ENCODE results near the gene KRT85.
"Not testable (repeated sequence)": the region's sequence is repeated elsewhere in the genome, so short reads cannot be mapped to it uniquely, and the experiment has no call there.

Gene KRT85

DNA sequence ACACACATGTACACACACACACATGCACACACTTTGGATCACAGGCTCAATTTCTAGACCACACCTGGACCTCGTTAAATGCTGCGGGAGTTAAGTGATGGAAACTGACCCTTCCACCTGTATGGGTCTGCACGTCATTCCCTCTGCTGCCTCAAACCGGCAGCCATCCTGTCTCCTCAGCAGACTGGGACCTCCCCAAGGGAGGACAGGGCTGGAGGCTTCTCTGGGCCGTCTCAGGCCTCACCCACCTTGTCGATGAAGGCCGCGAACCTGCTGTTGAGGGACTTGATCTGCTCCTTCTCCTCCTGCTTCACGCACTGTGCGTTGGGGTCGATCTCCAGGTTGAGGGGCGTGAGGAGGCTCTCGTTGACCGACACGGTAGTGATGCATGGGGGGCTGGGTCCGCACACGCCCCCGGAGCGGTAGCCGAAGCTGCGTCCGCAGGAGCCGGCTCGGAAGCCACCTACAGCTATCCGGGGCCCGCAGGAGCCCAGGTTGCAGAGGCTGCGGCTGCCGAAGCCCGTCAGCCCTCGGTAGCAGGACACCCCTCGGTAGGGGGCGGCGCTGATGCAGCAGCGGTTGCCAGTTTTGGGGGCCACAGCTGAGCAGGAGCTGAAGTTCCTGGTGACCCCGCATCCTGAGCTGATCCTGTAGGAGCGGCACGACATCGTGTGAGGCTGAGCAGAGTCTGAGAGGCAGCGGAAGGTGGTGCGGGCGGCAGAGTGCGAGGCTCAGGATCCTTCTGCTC is at the start of gene KRT85:
Gene KRT85, minus strand, starts transcription at position 744 of the 748 bp plus-strand sequence. Its CDS starts 76 bp downstream, at position 668.
- no peak for TF ChIP-seq ZNF274 (IDR thresholded peaks at IDR 0.05; ENCODE audit: low read depth, low read length)
- no peak within 1 kb of the TSS for H3K4me3 ChIP-seq (ENCODE audit: low read length)

GRCh38 chr12:52416795-52417194 is 49.5 kb upstream of the KRT85 start:
- H3K4me3 ChIP-seq (ENCODE audit: low read length): no peak overlapping the region
- no peak for TF ChIP-seq ZNF274 (IDR thresholded peaks at IDR 0.05; ENCODE audit: low read depth, low read length)

DNA sequence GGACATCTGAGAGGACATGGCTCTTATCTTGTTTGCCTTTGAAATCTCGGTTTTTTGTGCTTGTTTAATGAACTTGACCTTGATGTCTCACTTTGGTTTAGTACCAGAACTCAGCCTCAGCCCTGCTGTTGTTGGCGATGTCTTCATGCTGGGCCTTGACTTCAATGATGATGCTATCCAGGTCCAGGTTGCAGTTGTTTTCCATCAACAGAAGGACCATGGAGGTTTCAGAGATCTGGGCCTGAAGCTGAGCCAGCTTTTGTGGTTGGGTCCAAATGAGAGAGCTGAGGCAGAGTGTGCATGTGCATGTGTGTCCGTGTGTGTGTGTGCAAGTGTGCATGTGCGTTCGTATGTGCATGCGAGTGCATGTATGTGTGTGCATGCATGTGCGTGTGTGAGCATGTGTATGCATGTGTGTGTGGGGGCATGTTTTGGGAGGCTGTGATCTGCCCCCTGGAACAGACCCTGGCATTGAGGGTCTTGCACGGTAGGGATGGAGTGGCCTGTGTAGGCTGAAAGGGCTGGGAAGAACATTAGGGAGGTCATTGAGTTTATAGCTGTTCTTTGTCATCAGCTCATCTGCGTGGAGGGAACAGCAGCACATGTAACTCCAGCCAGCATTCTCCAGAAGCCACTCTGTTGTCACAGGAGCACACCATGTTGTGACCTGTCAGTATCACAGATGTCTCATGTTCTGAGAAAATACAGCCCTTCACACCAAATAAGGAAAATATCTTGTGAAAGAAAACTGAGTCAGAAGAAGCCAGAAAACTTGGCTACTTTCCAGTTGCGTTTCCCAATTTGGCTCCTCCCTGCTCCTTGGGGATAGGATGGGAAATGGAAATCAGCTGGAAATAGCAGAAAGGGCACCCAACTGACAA is 48.8 kb upstream of the KRT85 start:
- no peak overlapping the region for H3K4me3 ChIP-seq (ENCODE audit: low read length)
- no peak for TF ChIP-seq ZNF274 (IDR thresholded peaks at IDR 0.05; ENCODE audit: low read depth, low read length)

GRCh38 chr12:52414936-52415335 is 47.7 kb upstream of the KRT85 start:
- H3K4me3 ChIP-seq (ENCODE audit: low read length): no peak overlapping the region
- TF ChIP-seq ZNF274 (IDR thresholded peaks at IDR 0.05; ENCODE audit: low read depth, low read length): no peak

GRCh38 chr12:52413782-52414345 is 46.6 kb upstream of the KRT85 start:
- no peak for TF ChIP-seq ZNF274 (IDR thresholded peaks at IDR 0.05; ENCODE audit: low read depth, low read length)
- no peak overlapping the region for H3K4me3 ChIP-seq (ENCODE audit: low read length)

GRCh38 chr12:52413202-52413601 is 45.9 kb upstream of the KRT85 start:
- no peak for TF ChIP-seq ZNF274 (IDR thresholded peaks at IDR 0.05; ENCODE audit: low read depth, low read length)
- H3K4me3 ChIP-seq (ENCODE audit: low read length): no peak overlapping the region

DNA sequence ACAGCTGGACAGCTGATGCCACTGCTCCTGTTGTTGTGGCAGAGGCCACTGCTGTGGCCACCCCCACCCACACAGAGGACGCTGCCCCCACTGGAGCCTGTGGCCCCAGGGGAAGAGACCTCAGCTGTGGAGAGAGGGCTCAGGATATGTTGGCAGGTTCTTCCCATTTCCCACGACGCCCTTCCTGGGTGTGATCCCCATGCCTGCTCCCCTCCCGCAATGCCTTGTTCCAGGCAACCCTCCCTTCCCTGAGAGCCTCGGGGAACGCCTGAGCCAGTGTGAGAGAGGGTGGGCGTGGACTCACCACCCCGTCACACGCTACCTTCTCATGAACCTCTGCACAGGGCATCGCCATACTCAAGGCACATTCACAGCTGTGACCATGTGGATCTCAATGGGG is 44.5 kb upstream of the KRT85 start:
- no peak overlapping the region for H3K4me3 ChIP-seq (ENCODE audit: low read length)
- TF ChIP-seq ZNF274 (IDR thresholded peaks at IDR 0.05; ENCODE audit: low read depth, low read length): no peak

DNA sequence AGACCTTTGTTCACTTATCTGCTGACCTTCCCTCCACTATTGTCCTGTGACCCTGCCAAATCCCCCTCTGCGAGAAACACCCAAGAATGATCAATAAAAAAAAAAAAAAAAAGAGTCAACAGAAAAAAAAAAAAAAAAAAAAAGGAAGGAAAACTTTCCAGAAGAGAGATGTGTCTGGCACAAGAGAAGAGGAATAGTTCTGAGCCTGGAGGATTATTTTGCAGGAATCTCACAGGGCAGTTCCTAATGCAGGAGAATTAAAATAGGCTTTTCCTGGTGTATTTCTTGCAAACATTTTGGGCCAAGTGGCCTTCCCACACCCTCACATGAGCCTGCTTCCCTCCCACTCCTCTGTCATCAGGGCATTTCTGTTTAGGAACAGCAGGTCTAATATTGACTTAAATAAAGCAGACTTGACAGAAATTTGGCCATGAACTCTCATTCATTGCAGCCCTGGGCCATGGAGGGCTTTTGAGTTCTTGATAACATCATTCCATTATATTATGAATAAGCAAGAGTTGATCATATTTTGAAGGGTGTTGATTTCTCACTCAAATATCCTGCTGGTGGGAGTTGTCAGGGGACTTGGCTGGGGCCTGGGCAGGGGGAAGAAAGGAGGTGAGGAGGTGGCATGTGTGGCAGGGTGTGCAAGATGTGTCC is 43.4 kb upstream of the KRT85 start:
- H3K4me3 ChIP-seq (ENCODE audit: low read length): not testable (repeated sequence)

DNA sequence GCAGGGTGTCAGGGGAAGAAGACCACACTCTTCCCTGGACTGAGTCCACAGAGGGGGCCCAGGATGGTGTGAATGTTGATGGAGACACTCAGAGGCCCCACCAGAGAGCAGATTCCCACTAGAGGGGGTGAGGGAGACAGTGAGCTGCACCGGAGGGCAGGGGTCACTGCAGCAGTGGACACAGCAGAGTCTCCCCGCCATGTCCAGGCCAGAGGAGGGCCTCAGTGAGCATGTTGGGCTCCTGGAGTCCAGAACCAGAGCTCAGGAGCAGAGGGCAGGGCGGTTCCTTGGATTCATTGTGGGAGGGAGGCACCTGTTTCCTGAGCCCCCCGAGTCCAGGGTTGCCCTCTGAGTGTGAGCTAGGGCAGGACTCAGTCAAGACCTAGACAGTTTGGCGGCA is 40.6 kb upstream of the KRT85 start:
- no peak overlapping the region for H3K4me3 ChIP-seq (ENCODE audit: low read length)
- no peak for TF ChIP-seq ZNF274 (IDR thresholded peaks at IDR 0.05; ENCODE audit: low read depth, low read length)

DNA sequence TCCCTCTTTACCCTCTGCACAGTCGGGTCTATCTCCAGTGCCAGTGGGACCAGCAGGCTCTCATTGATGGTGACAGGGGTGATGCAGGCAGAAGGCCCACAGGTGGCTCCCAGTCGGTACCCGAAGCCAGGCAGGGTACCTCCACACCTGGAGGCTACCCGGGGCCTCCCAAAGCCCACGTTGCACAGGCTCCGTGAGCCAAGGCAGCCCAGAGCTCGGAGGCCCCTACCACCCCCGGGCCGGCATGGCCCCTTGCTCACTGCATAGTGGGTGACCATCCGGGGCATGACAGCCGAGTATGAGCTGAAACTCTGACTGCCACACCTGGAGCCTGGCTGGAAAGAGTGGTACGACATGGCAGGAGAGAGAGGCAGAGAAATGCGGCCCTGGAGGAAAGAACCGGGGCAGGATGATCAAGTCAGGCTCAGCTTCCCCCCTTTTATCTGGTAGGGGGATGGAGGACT is 38.7 kb upstream of the KRT85 start, which contains the start of gene KRT82:
Gene KRT82, minus strand, starts transcription at position 414 of the 464 bp plus-strand sequence. Its CDS starts 58 bp downstream, at position 356.
- H3K4me3 ChIP-seq (ENCODE audit: low read length): no peak within 1 kb of the TSS

GRCh38 chr12:52404951-52405350 is 37.7 kb upstream of the KRT85 start:
- TF ChIP-seq ZNF274 (IDR thresholded peaks at IDR 0.05; ENCODE audit: low read depth, low read length): no peak

More for the DNA sequence above, 38.7 kb upstream of the KRT85 start, which contains the start of gene KRT82:
- TF ChIP-seq ZNF274 (IDR thresholded peaks at IDR 0.05; ENCODE audit: low read depth, low read length): no peak

GRCh38 chr12:52403561-52403960 is 36.3 kb upstream of the KRT85 start:
- no peak for TF ChIP-seq ZNF274 (IDR thresholded peaks at IDR 0.05; ENCODE audit: low read depth, low read length)
- H3K4me3 ChIP-seq (ENCODE audit: low read length): no peak overlapping the region

More at GRCh38 chr12:52404951-52405350, 37.7 kb upstream of the KRT85 start:
- no peak overlapping the region for H3K4me3 ChIP-seq (ENCODE audit: low read length)

- no peak for TF ChIP-seq ZNF274 (IDR thresholded peaks at IDR 0.05; ENCODE audit: low read depth, low read length)
- no peak overlapping the region for H3K4me3 ChIP-seq (ENCODE audit: low read length)
Observed at GRCh38 chr12:52402873-52403540, 35.7 kb upstream of the KRT85 start.

Data from GM08714 (cell line).